ENCODE data around the gene ASRGL1. TPM values are rescaled to one million over a fixed set of nuclear protein-coding genes. Genes with fewer than 3 reads are reported as not detected.
"Not testable (repeated sequence)": the region's sequence is repeated elsewhere in the genome, so short reads cannot be mapped to it uniquely, and the experiment has no call there.

The ASRGL1 gene
- total RNA-seq, 3 donors from 2014 or later: 6.7 to 22.0 (median 16.4) TPM

DNA sequence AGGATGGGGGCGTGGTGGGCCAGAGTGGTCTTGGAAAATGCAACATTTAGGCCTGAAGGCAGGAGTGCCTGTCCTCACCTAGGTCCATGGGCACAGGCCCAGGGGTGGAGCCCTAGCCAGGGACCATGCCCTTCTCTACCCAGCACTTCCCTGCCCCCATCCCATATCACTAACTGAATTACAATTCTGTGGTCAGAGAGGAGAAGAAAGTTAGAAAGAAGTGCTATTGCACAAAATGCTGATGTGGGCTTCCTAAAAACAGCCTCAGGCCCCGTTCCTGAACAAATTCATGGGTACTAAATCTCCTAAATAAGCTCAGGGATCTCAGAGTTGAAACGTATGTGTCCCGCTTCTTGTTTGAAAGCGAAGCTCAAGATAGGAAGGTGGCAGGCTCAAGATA lies 3.5 kb upstream of the ASRGL1 start:
- TF ChIP-seq, protein P1, sequence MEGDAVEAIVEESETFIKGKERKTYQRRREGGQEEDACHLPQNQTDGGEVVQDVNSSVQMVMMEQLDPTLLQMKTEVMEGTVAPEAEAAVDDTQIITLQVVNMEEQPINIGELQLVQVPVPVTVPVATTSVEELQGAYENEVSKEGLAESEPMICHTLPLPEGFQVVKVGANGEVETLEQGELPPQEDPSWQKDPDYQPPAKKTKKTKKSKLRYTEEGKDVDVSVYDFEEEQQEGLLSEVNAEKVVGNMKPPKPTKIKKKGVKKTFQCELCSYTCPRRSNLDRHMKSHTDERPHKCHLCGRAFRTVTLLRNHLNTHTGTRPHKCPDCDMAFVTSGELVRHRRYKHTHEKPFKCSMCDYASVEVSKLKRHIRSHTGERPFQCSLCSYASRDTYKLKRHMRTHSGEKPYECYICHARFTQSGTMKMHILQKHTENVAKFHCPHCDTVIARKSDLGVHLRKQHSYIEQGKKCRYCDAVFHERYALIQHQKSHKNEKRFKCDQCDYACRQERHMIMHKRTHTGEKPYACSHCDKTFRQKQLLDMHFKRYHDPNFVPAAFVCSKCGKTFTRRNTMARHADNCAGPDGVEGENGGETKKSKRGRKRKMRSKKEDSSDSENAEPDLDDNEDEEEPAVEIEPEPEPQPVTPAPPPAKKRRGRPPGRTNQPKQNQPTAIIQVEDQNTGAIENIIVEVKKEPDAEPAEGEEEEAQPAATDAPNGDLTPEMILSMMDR (IDR thresholded peaks at IDR 0.05): no peak
- TF ChIP-seq POLR2AphosphoS5 (IDR thresholded peaks at IDR 0.05): no peak
- no peak for TF ChIP-seq POLR2A (IDR thresholded peaks at IDR 0.05)
- Histone ChIP-seq H3K36me3 (no peaks in the 10 kb centered on the region), H3K4me3 (no peak overlapping the region), H3K4me1 (no peaks in the 10 kb centered on the region), H3K9me3 (no peaks in the 10 kb centered on the region), H3K27ac (no peak overlapping the region), H3K27me3 (peaks cover 0 to 4% of the 10 kb centered on the region in 2 donors)
- no peak for DNase-seq (ENCODE audit: low spot score in 2 of 2)
- intact Hi-C loops (cut with DNase I; ENCODE audit: low total_unique reads): no loop called here

DNA sequence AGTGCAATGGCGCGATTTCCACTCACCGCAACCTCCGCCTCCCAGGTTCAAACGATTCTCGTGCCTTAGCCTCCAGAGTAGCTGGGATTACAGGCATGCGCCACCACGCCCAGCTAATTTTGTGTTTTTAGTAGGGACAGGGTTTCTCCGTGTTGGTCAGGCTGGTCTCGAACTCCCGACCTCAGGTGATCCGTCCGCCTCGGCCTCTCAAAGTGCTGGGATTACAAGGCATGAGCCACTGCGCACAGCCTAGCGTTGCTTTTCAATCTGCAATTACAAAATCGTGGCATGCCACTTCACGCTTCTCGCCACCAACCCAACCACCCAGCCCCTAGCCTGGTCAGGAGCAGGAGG lies 322 bp upstream of the ASRGL1 start:
- Histone ChIP-seq H3K27ac (peak overlapping the region; percentile 59 to 76), H3K4me3 (peak overlapping the region; percentile 71 to 84 (median 72))
- H3K36me3 ChIP-seq; DNase-seq (ENCODE audit: low spot score in 2 of 2); H3K27me3 ChIP-seq; H3K9me3 ChIP-seq; intact Hi-C loops (cut with DNase I; ENCODE audit: low total_unique reads); H3K4me1 ChIP-seq: not testable (repeated sequence)

GRCh38 chr11:62338218-62338617 lies 970 bp downstream of the ASRGL1 start:
- Histone ChIP-seq H3K27ac (peak overlapping the region; percentile 59 to 76), H3K9me3 (no peaks in the 10 kb centered on the region), H3K36me3 (no peaks in the 10 kb centered on the region), H3K4me3 (peak overlapping the region; percentile 71 to 84 (median 72)), H3K4me1 (no peaks in the 10 kb centered on the region), H3K27me3 (peaks cover 0 to 4% of the 10 kb centered on the region in 2 donors)
- intact Hi-C loops (cut with DNase I; ENCODE audit: low total_unique reads): no loop called here
- no peak for TF ChIP-seq POLR2AphosphoS5 (IDR thresholded peaks at IDR 0.05)
- TF ChIP-seq POLR2A (IDR thresholded peaks at IDR 0.05): no peak
- TF ChIP-seq, protein P1 (IDR thresholded peaks at IDR 0.05): no peak
- DNase-seq (ENCODE audit: low spot score in 2 of 2): no peak

- peak in 1 of 2 donors; percentile 23 for DNase-seq (ENCODE audit: low spot score in 2 of 2)
- no peaks in the 10 kb centered on the region for H3K9me3 ChIP-seq
- H3K36me3 ChIP-seq: no peaks in the 10 kb centered on the region
- intact Hi-C loops (cut with DNase I; ENCODE audit: low total_unique reads): no loop called here
- peak overlapping the region in 1 of 2 donors; percentile 13 for H3K27ac ChIP-seq
- H3K27me3 ChIP-seq: no peaks in the 10 kb centered on the region
- no peaks in the 10 kb centered on the region for H3K4me1 ChIP-seq
- TF ChIP-seq, protein P1 (IDR thresholded peaks at IDR 0.05): peak in 2 of 3 donors; percentile 27 to 49
- TF ChIP-seq POLR2AphosphoS5 (IDR thresholded peaks at IDR 0.05) (no peak), POLR2A (IDR thresholded peaks at IDR 0.05) (no peak)
- H3K4me3 ChIP-seq: no peak overlapping the region
These were observed 3.1 kb downstream of the ASRGL1 start for GRCh38 chr11:62340269-62340901.

DNA sequence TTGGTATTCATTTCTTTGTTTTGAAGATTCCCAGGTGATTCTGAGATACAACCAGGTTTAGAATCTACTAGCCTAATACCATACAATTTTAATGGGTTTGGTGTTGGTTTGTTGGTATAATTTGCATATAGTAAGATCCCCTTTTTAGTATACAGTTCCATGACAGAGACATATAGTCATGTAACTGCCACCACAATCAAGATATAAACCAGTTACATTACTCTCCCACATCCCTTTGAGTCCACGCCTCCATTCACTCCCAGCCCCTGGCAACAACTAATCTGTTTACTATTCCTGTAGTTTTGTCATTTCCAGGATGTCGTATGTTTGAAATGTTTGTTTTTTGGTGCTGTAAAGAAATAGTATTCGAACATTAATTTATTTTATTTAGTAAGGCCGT lies 4.3 kb downstream of the ASRGL1 start:
- H3K36me3 ChIP-seq: no peaks in the 10 kb centered on the region
- no peak for TF ChIP-seq POLR2AphosphoS5 (IDR thresholded peaks at IDR 0.05)
- TF ChIP-seq, protein P1 (IDR thresholded peaks at IDR 0.05): no peak
- no peak for TF ChIP-seq POLR2A (IDR thresholded peaks at IDR 0.05)
- no peaks in the 10 kb centered on the region for H3K9me3 ChIP-seq
- no peaks in the 10 kb centered on the region for H3K4me1 ChIP-seq
- no peaks in the 10 kb centered on the region for H3K27me3 ChIP-seq
- H3K4me3 ChIP-seq: no peak overlapping the region
- no peak overlapping the region for H3K27ac ChIP-seq
- DNase-seq (ENCODE audit: low spot score in 2 of 2): no peak
- intact Hi-C loops (cut with DNase I; ENCODE audit: low total_unique reads): no loop called here

DNA sequence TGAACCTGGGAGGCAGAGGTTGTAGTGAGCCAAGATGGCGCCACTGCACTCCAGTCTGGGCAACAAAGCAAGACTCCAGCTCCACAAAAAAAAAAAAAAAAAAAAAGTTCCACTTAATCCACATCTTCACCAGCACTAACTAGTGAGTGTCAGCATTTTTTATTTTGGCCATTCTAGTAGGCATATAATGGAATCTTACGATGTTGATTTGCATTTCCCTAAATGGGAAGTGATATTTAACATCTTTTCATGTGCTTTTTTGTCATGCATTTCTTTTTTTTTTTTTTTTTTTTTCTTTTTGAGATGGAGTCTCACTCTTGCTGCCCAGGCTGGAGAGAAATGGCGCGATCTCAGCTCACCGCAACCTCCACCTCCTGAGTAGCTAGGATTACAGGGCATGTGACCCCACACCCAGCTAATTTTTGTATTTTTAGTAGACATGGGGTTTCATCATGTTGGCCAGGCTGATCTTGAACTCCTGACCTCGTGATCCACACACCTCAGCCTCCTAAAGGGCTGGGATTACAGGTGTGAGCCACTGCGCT lies 6.5 kb downstream of the ASRGL1 start:
- H3K27me3 ChIP-seq; H3K4me3 ChIP-seq; H3K36me3 ChIP-seq; H3K4me1 ChIP-seq; intact Hi-C loops (cut with DNase I; ENCODE audit: low total_unique reads); H3K9me3 ChIP-seq; H3K27ac ChIP-seq; DNase-seq (ENCODE audit: low spot score in 2 of 2): not testable (repeated sequence)

All from breast epithelium (tissue), 4 donors.